Activated CD4-positive, alpha-beta memory T cell treated with anti-CD3 and anti-CD28 coated beads for 36 hours (primary cell): ENCODE results near the gene TRPC3. TPM values are rescaled to one million over a fixed set of nuclear protein-coding genes. Genes with fewer than 3 reads are reported as not detected.

Source experiments
- CTCF ChIA-PET: fragments of 350-600 bp; sonication (Branson Sonifier 250); formaldehyde crosslinking; loops from one replicate; lab custom pipeline; 2021; ENCODE audit warnings: antibody characterized with exemption, inconsistent platforms; lab: Charles Lee
- POLR2A ChIA-PET: fragments of 350-600 bp; sonication (Branson Sonifier 250); formaldehyde crosslinking; loops from one replicate; lab custom pipeline; 2021; ENCODE audit warnings: antibody characterized with exemption; lab: Charles Lee
- DNase-seq: peaks from one replicate; pipeline ENCODE4 v3.0.0-alpha.2; 2020
- H3K27ac Mint-ChIP-seq: one replicate; pipeline ENCODE4 v1.8.0; 2021; ENCODE audit warnings: mixed read lengths
- H3K27me3 Mint-ChIP-seq: one replicate; pipeline ENCODE4 v1.8.0; 2021; ENCODE audit warnings: mixed read lengths
- H3K36me3 Mint-ChIP-seq: one replicate; pipeline ENCODE4 v1.8.0; 2021; ENCODE audit warnings: mixed read lengths
- H3K4me1 Mint-ChIP-seq: one replicate; pipeline ENCODE4 v1.8.0; 2021; ENCODE audit warnings: low read depth, mixed read lengths
- H3K4me3 Mint-ChIP-seq: one replicate; pipeline ENCODE4 v1.8.0; 2021; ENCODE audit warnings: mild to moderate bottlenecking, mixed read lengths
- H3K9me3 Mint-ChIP-seq: one replicate; pipeline ENCODE4 v1.8.0; 2021; ENCODE audit warnings: mixed read lengths
- intact Hi-C: fragments of 100-400 bp; cut with micrococcal nuclease; formaldehyde crosslinking; loops from one replicate; pipeline ENCODE4 v1.15.1; 2023
- total RNA-seq, 2 experiments: library from RNA; stranded (reverse); gene quantifications; one replicate each; pipeline ENCODE4 v1.2.3, GENCODE V29; 2021

TRPC3 gene
- total RNA-seq, 2 experiments from 2014 or later: 1.0 to 1.6 TPM

- ChIA-PET CTCF (no interaction called here), POLR2A (no interaction called here)
- Mint-ChIP-seq H3K27me3 (no peaks in the 10 kb centered on the region), H3K9me3 (no peaks in the 10 kb centered on the region), H3K36me3 (peaks cover 26% of the 10 kb centered on the region), H3K27ac (no peak overlapping the region), H3K4me1 (peaks cover 15% of the 10 kb centered on the region), H3K4me3 (no peak overlapping the region)
- intact Hi-C loops: no loop called here
- no peak for DNase-seq
Measured at GRCh38 chr4:121863799-121864198, 88.1 kb downstream of the TRPC3 start.

- H3K36me3 Mint-ChIP-seq: peaks cover 21% of the 10 kb centered on the region
- CTCF ChIA-PET: no interaction called here
Measured at GRCh38 chr4:121861426-121861825, 90.4 kb downstream of the TRPC3 start.

GRCh38 chr4:121860121-121860520 is 91.7 kb downstream of the TRPC3 start:
- Mint-ChIP-seq H3K27me3 (no peaks in the 10 kb centered on the region), H3K27ac (no peak overlapping the region), H3K4me3 (no peak overlapping the region), H3K4me1 (peaks cover 10% of the 10 kb centered on the region), H3K36me3 (peaks cover 11% of the 10 kb centered on the region), H3K9me3 (no peaks in the 10 kb centered on the region)
- intact Hi-C loops: no loop called here
- CTCF ChIA-PET: no interaction called here
- POLR2A ChIA-PET: no interaction called here
- DNase-seq: no peak

More at GRCh38 chr4:121861426-121861825, 90.4 kb downstream of the TRPC3 start:
- no peaks in the 10 kb centered on the region for H3K9me3 Mint-ChIP-seq
- no peak overlapping the region for H3K4me3 Mint-ChIP-seq
- intact Hi-C loops: no loop called here
- no peak overlapping the region for H3K27ac Mint-ChIP-seq
- DNase-seq: no peak
- peaks cover 13% of the 10 kb centered on the region for H3K4me1 Mint-ChIP-seq
- POLR2A ChIA-PET: no interaction called here
- no peaks in the 10 kb centered on the region for H3K27me3 Mint-ChIP-seq

GRCh38 chr4:121851354-121851753 is 100.5 kb downstream of the TRPC3 start:
- intact Hi-C loops: no loop called here
- H3K4me1 Mint-ChIP-seq: no peaks in the 10 kb centered on the region
- H3K36me3 Mint-ChIP-seq: peaks cover 8% of the 10 kb centered on the region
- no peak overlapping the region for H3K27ac Mint-ChIP-seq
- H3K27me3 Mint-ChIP-seq: no peaks in the 10 kb centered on the region
- no peak for DNase-seq
- POLR2A ChIA-PET: no interaction called here
- CTCF ChIA-PET: no interaction called here
- H3K4me3 Mint-ChIP-seq: no peak overlapping the region
- H3K9me3 Mint-ChIP-seq: no peaks in the 10 kb centered on the region

GRCh38 chr4:121846662-121847061 is 105.2 kb downstream of the TRPC3 start:
- DNase-seq: no peak
- no peak overlapping the region for H3K4me3 Mint-ChIP-seq
- H3K27ac Mint-ChIP-seq: no peak overlapping the region
- no peaks in the 10 kb centered on the region for H3K9me3 Mint-ChIP-seq
- ChIA-PET CTCF (no interaction called here), POLR2A (no interaction called here)
- H3K27me3 Mint-ChIP-seq: no peaks in the 10 kb centered on the region
- H3K36me3 Mint-ChIP-seq: peaks cover 21% of the 10 kb centered on the region
- no peaks in the 10 kb centered on the region for H3K4me1 Mint-ChIP-seq
- intact Hi-C loops: no loop called here

- CTCF ChIA-PET: no interaction called here
- no peaks in the 10 kb centered on the region for H3K9me3 Mint-ChIP-seq
- intact Hi-C loops: no loop called here
- no peaks in the 10 kb centered on the region for H3K27me3 Mint-ChIP-seq
- no peaks in the 10 kb centered on the region for H3K4me1 Mint-ChIP-seq
- H3K4me3 Mint-ChIP-seq: no peak overlapping the region
- peaks cover 34% of the 10 kb centered on the region for H3K36me3 Mint-ChIP-seq
- DNase-seq: no peak
- no peak overlapping the region for H3K27ac Mint-ChIP-seq
- POLR2A ChIA-PET: no interaction called here
Measured at GRCh38 chr4:121842862-121843261, 109.0 kb downstream of the TRPC3 start.

GRCh38 chr4:121838136-121838535 is 113.7 kb downstream of the TRPC3 start:
- Mint-ChIP-seq H3K4me3 (no peak overlapping the region), H3K4me1 (no peaks in the 10 kb centered on the region), H3K36me3 (peaks cover 27% of the 10 kb centered on the region), H3K27me3 (no peaks in the 10 kb centered on the region), H3K9me3 (no peaks in the 10 kb centered on the region), H3K27ac (no peak overlapping the region)
- intact Hi-C loops: no loop called here
- ChIA-PET POLR2A (no interaction called here), CTCF (interaction anchor here (0.7 kb wide), 1 partner anchor 244 kb away, joined by 3 read pairs; no protein-coding TSS in a partner anchor)
- no peak for DNase-seq

GRCh38 chr4:121829511-121829910 is 122.3 kb downstream of the TRPC3 start:
- POLR2A ChIA-PET: no interaction called here
- DNase-seq: no peak
- CTCF ChIA-PET: interaction anchor here (1.2 kb wide), 1 partner anchor 71 kb away, joined by 4 read pairs; no protein-coding TSS in a partner anchor
- intact Hi-C loops: no loop called here
- no peaks in the 10 kb centered on the region for H3K27me3 Mint-ChIP-seq
- H3K9me3 Mint-ChIP-seq: no peaks in the 10 kb centered on the region
- H3K36me3 Mint-ChIP-seq: no peaks in the 10 kb centered on the region
- no peak overlapping the region for H3K27ac Mint-ChIP-seq
- no peaks in the 10 kb centered on the region for H3K4me1 Mint-ChIP-seq
- no peak overlapping the region for H3K4me3 Mint-ChIP-seq

Other genes with a start within 250 kb of the TRPC3 start
- gene SMIM43, start 186.9 kb downstream of the TRPC3 start, total RNA-seq: not detected
- gene EXOSC9, start 150.7 kb downstream of the TRPC3 start, total RNA-seq: 10 to 100 TPM; 65.9 to 68.0 TPM
- gene CCNA2, start 128.2 kb downstream of the TRPC3 start, total RNA-seq: 100 to 1,000 TPM in 1 of 2 experiments, 10 to 100 TPM in 1; 98.2 to 100 TPM
- gene BBS7, start 81.6 kb downstream of the TRPC3 start, total RNA-seq: 10 to 100 TPM; 15.2 to 17.9 TPM
- 10 to 100 TPM; 26.6 to 30.7 TPM for gene BLTP1, start 200.3 kb upstream of the TRPC3 start, total RNA-seq